ENCODE data around the gene SPATA32. TPM values are rescaled to one million over a fixed set of nuclear protein-coding genes. Genes with fewer than 3 reads are reported as not detected.

SPATA32 gene
- polyA plus RNA-seq, 1 donor: not detected

- DNase-seq: no peak
These were observed 33.8 kb downstream of the SPATA32 start for GRCh38 chr17:45227926-45228762.

- DNase-seq: no peak
These were observed 34.6 kb downstream of the SPATA32 start for GRCh38 chr17:45227101-45227925.

GRCh38 chr17:45226576-45226975 lies 35.3 kb downstream of the SPATA32 start:
- no peak for DNase-seq

- DNase-seq: no peak
These were observed 35.8 kb downstream of the SPATA32 start for GRCh38 chr17:45225964-45226530.

- no peak for DNase-seq
These were observed 36.7 kb downstream of the SPATA32 start for GRCh38 chr17:45225051-45225700.

GRCh38 chr17:45224671-45225050 lies 37.2 kb downstream of the SPATA32 start:
- no peak for DNase-seq

- no peak for DNase-seq
These were observed 38.1 kb downstream of the SPATA32 start for GRCh38 chr17:45223539-45224528.

GRCh38 chr17:45222996-45223538 lies 38.8 kb downstream of the SPATA32 start:
- DNase-seq: no peak

- no peak for DNase-seq
These were observed 39.5 kb downstream of the SPATA32 start for GRCh38 chr17:45222289-45222995.

GRCh38 chr17:45222014-45222288 lies 39.9 kb downstream of the SPATA32 start:
- DNase-seq: no peak

GRCh38 chr17:45221081-45222013 lies 40.5 kb downstream of the SPATA32 start, which contains the start of gene FMNL1:
TSS of gene FMNL1 (plus strand) at chr17:45221885. CDS start at chr17:45222125, 240 bp downstream.
- no peak for DNase-seq

- no peak for DNase-seq
These were observed 41.8 kb downstream of the SPATA32 start for GRCh38 chr17:45220079-45220478.

GRCh38 chr17:45218895-45219661 lies 42.8 kb downstream of the SPATA32 start:
- DNase-seq: peak; percentile 87

Other genes with a start within 250 kb of the SPATA32 start
- 33.4 TPM for gene DCAKD, start 210.5 kb downstream of the SPATA32 start, polyA plus RNA-seq (ENCODE audit: insufficient read length)
- 39.0 TPM for gene NMT1, start 200.8 kb downstream of the SPATA32 start, polyA plus RNA-seq (ENCODE audit: insufficient read length)
- gene PLCD3, start 129.6 kb downstream of the SPATA32 start, polyA plus RNA-seq (ENCODE audit: insufficient read length): 55.8 TPM
- gene ACBD4, start 126.4 kb downstream of the SPATA32 start, polyA plus RNA-seq (ENCODE audit: insufficient read length): 5.7 TPM
- gene HEXIM1, start 113.6 kb downstream of the SPATA32 start, polyA plus RNA-seq (ENCODE audit: insufficient read length): 22.7 TPM
- 9.1 TPM for gene HEXIM2, start 100.2 kb downstream of the SPATA32 start, polyA plus RNA-seq (ENCODE audit: insufficient read length)
- 10.0 TPM for gene FMNL1, start 40.2 kb downstream of the SPATA32 start, polyA plus RNA-seq (ENCODE audit: insufficient read length)
- 11.5 TPM for gene MAP3K14, start 54.9 kb upstream of the SPATA32 start, polyA plus RNA-seq (ENCODE audit: insufficient read length)
- gene ARHGAP27, start 170.8 kb upstream of the SPATA32 start, polyA plus RNA-seq (ENCODE audit: insufficient read length): 12.5 TPM
- gene PLEKHM1, start 228.6 kb upstream of the SPATA32 start, polyA plus RNA-seq (ENCODE audit: insufficient read length): 13.3 TPM